Epithelial cell of prostate (primary cell): ENCODE data around the gene LTBP1.

ENCODE experiments used
- DNase-seq: peaks from one replicate; pipeline ENCODE4 v3.0.0-alpha.2; 2011; ENCODE audit warnings: low read depth, low spot score
- H3K27ac ChIP-seq: fragments of 450-650 bp; 2 replicates; pipeline ENCODE4 v1.5.1; 2017; ENCODE audit warnings: mild to moderate bottlenecking

Gene LTBP1

DNA sequence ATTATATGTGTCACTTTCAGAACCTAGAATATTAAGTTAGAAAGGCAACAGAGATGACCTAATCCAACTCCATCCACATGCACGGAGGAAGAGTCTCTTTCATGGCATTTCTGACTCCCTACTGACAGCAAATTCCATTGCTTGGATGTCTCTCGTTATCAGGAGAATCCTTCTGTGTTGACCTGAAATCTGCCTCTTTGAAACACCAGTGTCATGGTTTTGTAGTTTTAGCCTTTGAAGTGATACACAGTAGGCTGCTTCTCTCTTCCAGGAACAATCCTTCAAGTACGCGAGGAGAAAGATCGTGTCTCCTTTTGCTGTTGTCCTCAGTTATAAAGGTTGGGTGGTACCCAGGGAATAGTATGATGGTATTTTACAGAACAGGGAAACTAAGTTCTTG lies 327.8 kb downstream of the LTBP1 start:
- no peak for DNase-seq
- no peak overlapping the region for H3K27ac ChIP-seq

- DNase-seq: peak; percentile 83
- H3K27ac ChIP-seq: peak overlapping the region; percentile 63
These were observed 329.1 kb downstream of the LTBP1 start for GRCh38 chr2:33275689-33276444.

DNA sequence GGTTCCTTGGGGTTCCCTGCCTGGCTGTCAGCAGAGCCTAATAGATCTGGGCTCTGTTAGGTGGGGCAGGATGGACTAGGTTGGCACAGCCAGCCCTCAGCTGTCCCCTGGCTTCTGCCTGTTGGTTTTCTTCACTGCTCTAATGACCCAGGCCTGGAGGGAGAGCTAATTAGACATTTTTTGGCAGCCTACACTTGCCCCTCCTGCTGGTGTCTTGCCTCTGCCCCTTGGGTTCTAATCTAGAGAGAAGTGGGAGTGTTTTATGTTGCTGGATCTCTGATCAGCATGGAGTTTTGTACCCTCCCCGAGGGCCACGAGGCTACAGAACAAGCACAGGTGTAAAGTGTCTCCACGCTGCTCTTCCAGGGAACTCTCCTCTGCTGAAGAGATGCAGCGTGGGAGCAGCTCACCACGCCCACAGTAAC lies 330.3 kb downstream of the LTBP1 start:
- H3K27ac ChIP-seq: no peak overlapping the region

GRCh38 chr2:33278245-33278943 lies 331.6 kb downstream of the LTBP1 start:
- no peak overlapping the region for H3K27ac ChIP-seq
- no peak for DNase-seq

More for the DNA sequence above, 330.3 kb downstream of the LTBP1 start:
- DNase-seq: no peak

- H3K27ac ChIP-seq: no peak overlapping the region
- no peak for DNase-seq
These were observed 337.5 kb downstream of the LTBP1 start for GRCh38 chr2:33284287-33284686.

- no peak for DNase-seq
- H3K27ac ChIP-seq: no peak overlapping the region
These were observed 340.8 kb downstream of the LTBP1 start for GRCh38 chr2:33287507-33288005.

- H3K27ac ChIP-seq: no peak overlapping the region
- DNase-seq: no peak
These were observed 341.3 kb downstream of the LTBP1 start for GRCh38 chr2:33288011-33288410.

DNA sequence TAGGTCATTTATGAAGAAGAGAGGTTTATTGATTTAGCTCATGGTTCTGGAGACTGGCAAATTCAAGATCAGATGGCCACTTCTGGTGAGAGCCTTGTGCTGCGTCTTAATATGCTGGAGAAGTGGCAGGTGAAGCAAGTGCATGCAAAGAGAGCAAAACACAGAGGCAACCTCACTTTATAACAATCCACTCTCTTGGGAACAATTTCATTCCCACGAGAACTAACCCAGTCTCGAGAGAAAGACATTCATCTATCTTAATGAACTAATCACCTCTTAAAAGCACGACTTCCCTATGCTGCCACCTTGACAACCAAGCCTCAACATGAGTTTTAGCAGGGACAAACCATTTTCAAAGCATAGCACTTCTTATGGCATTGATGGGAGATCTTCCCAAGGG lies 343.2 kb downstream of the LTBP1 start:
- DNase-seq: no peak
- H3K27ac ChIP-seq: no peak overlapping the region

GRCh38 chr2:33291278-33292013 lies 344.7 kb downstream of the LTBP1 start:
- DNase-seq: no peak

DNA sequence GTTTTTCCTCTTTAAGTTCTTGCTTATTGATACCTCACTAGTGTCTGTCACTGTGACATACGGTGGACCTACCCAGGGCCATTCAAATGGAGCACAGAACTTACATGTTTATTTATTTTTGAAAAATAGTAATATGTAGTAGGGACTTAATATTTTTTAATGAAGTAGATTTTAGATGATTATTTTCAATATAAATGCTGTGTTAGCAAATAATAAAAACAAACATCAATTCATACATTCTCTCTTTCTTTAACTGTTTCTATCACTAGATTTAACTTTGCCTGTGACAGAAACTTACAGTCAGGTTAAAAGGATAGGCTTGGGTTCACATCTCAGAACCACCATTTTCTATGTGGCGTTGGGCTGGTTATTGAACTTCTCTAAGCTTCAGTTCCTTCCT lies 345.3 kb downstream of the LTBP1 start:
- no peak for DNase-seq
- H3K27ac ChIP-seq: no peak overlapping the region

More at GRCh38 chr2:33291278-33292013, 344.7 kb downstream of the LTBP1 start:
- no peak overlapping the region for H3K27ac ChIP-seq

DNA sequence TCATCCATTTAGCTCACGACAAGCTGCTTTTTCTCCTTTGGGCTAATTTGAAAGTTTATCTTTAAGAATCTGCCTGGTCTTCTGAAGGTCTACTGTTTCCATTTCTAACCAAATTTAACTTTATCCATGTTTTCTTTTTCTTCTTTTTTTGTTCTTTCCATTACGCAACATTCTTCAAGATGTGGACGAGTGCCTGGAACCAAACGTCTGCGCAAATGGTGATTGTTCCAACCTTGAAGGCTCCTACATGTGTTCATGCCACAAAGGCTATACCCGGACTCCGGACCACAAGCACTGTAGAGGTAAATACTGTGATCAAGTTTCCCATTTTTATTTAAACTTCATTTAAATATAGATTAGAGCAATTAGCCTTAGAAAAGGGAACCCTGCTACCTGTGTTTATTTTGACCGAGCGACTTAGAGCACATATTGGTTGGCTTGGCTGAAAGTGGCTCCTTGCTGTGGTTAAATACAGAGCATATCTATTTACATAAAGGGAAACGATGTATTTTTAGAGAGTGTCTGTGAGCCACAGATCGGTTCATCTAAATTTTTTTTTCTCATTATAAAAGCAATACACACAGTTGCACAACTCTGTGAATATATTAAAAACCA lies 346.3 kb downstream of the LTBP1 start:
- H3K27ac ChIP-seq: no peak overlapping the region
- DNase-seq: no peak

DNA sequence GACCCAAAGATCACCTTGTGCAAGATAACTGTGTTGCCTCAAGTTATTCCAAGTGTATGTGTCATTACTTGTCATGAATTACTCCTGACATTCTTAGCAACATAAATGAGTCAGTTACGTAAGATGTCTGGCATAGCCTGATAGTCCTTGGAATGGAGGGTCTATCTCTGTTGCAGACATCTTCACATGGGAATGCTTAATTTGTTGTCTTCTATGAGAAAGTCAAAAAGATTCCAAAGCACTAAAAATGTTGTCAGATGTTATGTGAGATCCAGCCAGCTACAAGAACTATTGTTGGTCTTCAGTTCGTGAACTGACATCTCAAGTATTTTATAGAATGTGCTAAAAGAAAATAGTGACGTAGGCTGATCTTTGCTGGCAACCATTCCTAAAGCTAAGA lies 351.5 kb downstream of the LTBP1 start:
- DNase-seq: no peak
- no peak overlapping the region for H3K27ac ChIP-seq

- H3K27ac ChIP-seq: no peak overlapping the region
- DNase-seq: no peak
These were observed 354.6 kb downstream of the LTBP1 start for GRCh38 chr2:33301355-33301754.

DNA sequence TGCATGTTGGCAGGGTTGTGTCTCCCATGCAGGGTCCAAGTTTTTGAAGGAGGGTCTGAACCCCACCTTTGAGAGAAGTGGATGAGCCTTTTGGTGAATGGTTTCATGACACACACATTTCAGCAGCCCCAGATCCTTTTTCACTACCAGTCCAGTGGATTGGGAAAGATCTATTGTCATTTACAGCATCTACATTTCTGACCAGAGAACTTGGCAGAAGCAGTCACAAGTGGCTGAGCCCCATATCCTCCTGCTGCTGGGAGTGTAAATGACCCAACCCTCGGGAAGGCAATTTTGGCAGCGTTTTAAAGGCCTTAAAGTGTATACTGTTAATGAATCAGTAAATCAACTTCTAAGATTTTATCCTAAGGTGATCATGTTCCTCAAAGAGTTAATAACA lies 355.6 kb downstream of the LTBP1 start:
- H3K27ac ChIP-seq: no peak overlapping the region
- no peak for DNase-seq

GRCh38 chr2:33304032-33304864 lies 357.5 kb downstream of the LTBP1 start:
- DNase-seq: no peak
- no peak overlapping the region for H3K27ac ChIP-seq

DNA sequence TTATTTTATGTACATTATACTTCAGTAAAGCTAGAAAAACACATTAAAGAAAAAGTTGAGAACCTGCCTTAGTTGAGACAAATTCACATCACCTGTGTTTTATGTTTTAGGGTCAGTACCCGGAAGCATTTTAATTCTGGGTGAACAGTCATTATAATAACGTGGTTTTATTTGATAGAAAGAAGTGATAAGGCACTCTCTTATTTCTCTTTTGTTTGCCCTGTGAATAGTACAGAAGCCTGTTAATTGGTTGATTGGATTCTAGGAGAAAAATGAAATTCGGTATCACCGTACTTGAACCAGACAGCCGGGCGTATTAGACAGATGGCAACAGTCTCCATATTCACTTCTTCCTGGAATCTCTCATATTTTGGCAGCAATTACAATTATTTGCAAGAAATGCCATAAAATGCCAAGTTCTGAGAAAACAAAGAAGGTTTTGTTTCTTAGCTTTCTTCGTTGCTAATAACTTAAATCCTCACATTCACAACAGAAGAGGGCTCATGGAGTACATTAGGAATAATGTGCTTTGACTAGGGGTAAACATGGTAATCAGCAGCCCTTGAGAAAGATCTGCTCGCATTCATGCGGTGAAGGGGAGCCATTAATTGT lies 361.0 kb downstream of the LTBP1 start:
- H3K27ac ChIP-seq: no peak overlapping the region
- DNase-seq: no peak

DNA sequence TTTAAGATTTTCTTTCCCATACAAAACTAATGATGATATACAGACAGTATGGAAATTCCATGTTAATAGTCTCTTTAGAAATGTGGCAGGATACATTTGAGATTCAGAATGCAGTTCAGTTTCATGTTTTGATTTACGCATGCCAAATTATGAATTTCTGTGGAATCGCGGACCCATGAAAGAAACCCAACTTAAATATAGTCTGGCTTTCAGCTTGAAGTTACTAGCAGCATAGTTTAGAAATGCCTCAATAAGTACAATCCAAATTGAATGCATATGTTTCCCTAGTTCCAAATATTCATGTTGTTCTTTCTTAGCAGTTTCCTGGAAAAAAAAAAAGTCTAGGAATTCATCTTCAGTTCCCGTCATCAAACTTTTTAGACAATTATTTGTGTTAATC lies 365.6 kb downstream of the LTBP1 start:
- no peak overlapping the region for H3K27ac ChIP-seq
- no peak for DNase-seq

GRCh38 chr2:33313039-33313438 lies 366.3 kb downstream of the LTBP1 start:
- H3K27ac ChIP-seq: no peak overlapping the region
- DNase-seq: no peak

- DNase-seq: no peak
- no peak overlapping the region for H3K27ac ChIP-seq
These were observed 367.8 kb downstream of the LTBP1 start for GRCh38 chr2:33314541-33314940.
